Kidney (tissue), 14 donors: ENCODE results near the gene ATG10. TPM values are rescaled to one million over a fixed set of nuclear protein-coding genes. Genes with fewer than 3 reads are reported as not detected.
"Not testable (repeated sequence)": the region's sequence is repeated elsewhere in the genome, so short reads cannot be mapped to it uniquely, and the experiment has no call there.

Source experiments
- DNase-seq, 5 donors: peaks; one replicate each; pipeline ENCODE4 v3.0.0-alpha.2; 2013 to 2020
- FAIRE-seq: peaks from 2 replicates; lab custom pipeline; 2012; peaks lifted over from hg19 to GRCh38; lab: Jason Lieb, UNC
- H3K27ac ChIP-seq, 2 donors: one replicate each; pipeline ENCODE4 v1.7.0; 2013; ENCODE audit warnings: low read depth in 2 of 2, low read length in 2 of 2, inconsistent platforms in 1 of 2
- H3K27me3 ChIP-seq: one replicate; pipeline ENCODE4 v1.7.1; 2013; ENCODE audit warnings: low read length, inconsistent platforms; ENCODE audit not compliant: control insufficient read depth, insufficient read depth
- H3K36me3 ChIP-seq, 3 donors: one replicate each; pipeline versions ENCODE4 v1.7.0 to v1.7.1; 2013; ENCODE audit warnings: low read length in 3 of 3, control low read depth in 1 of 3, inconsistent platforms in 1 of 3; ENCODE audit not compliant: insufficient read depth in 3 of 3, control insufficient read depth in 2 of 3
- H3K4me1 ChIP-seq, 3 donors: one replicate each; pipeline versions ENCODE4 v1.7.0 to v1.7.1; 2013; ENCODE audit warnings: low read length in 3 of 3, inconsistent platforms in 1 of 3, low read depth in 1 of 3; ENCODE audit not compliant: control insufficient read depth in 2 of 3, insufficient read depth in 2 of 3
- H3K4me3 ChIP-seq, 3 donors: one replicate each; pipeline versions ENCODE4 v1.7.0 to v1.8.1; 2013; ENCODE audit warnings: low read length in 3 of 3, control low read depth in 1 of 3, inconsistent platforms in 1 of 3
- H3K9ac ChIP-seq, 3 donors: one replicate each; pipeline versions ENCODE4 v1.7.0 to v1.7.1; 2013; ENCODE audit warnings: low read length in 3 of 3, control low read depth in 1 of 3, inconsistent platforms in 1 of 3
- H3K9me3 ChIP-seq, 3 donors: one replicate each; pipeline versions ENCODE4 v1.7.0 to v1.7.1; 2013; ENCODE audit warnings: low read length in 3 of 3, control low read depth in 1 of 3, inconsistent platforms in 1 of 3; ENCODE audit not compliant: control insufficient read depth in 2 of 3, insufficient read depth in 1 of 3
- CTCF ChIP-seq: IDR thresholded peaks from 3 replicates; pipeline ENCODE4 v1.5.1; 2012; ENCODE audit warnings: mild to moderate bottlenecking, moderate library complexity, borderline replicate concordance; ENCODE audit not compliant: insufficient read depth; ENCODE audit errors: extremely low read depth
- intact Hi-C: fragments of 100-400 bp; cut with DNase I; formaldehyde crosslinking; loops from one replicate; pipeline ENCODE4 v1.11.1; 2022
- polyA plus RNA-seq: library from polyadenylated mRNA; stranded (reverse); fragments of 350-450 nt; fragmentation: Illumina TruSeq; extraction: RNeasy Lipid Tissue Mini Kit (QIAGEN cat#74804); gene quantifications from one replicate; pipeline ENCODE4 v1.2.3, GENCODE V29; 2014; ENCODE audit warnings: low read depth, low replicate concordance; ENCODE audit not compliant: insufficient read depth
- total RNA-seq: library from RNA; stranded (reverse); fragmentation: NEBNext Ultra II Directional; extraction: Animal tissue kit (Norgen Biotek cat#: 25700); gene quantifications from one replicate; pipeline ENCODE4 v1.2.1, GENCODE V29; 2021
- donor health status: control.
- donor health status: control.
- donor health status: control.
- donor health status: control.
- donor health status: control.
- donor health status: DM: yes; HTN: yes; CAD: no.
- donor health status: Normal renal cell carcinoma (clear cell type).

The ATG10 gene
- total and polyA plus RNA-seq, 2 donors from 2014 or later: 8.6 to 8.7 TPM

- FAIRE-seq (peak; percentile 81), DNase-seq (peak in 2 of 5 donors; percentile 19 to 43)
- Histone ChIP-seq H3K9ac (no peak overlapping the region), H3K27ac (no peak overlapping the region), H3K9me3 (no peaks in the 10 kb centered on the region), H3K27me3 (no peaks in the 10 kb centered on the region), H3K36me3 (no peaks in the 10 kb centered on the region), H3K4me1 (peaks cover 3 to 10% (median 5%) of the 10 kb centered on the region in 3 donors), H3K4me3 (no peak overlapping the region)
- peak; percentile 30 for TF ChIP-seq CTCF
- intact Hi-C loops: no loop called here
These were observed 135.4 kb downstream of the ATG10 start for GRCh38 chr5:82107267-82107666.

- intact Hi-C loops: no loop called here
- peaks cover 3 to 10% (median 5%) of the 10 kb centered on the region in 3 donors for H3K4me1 ChIP-seq
- no peak overlapping the region for H3K4me3 ChIP-seq
- no peak overlapping the region for H3K27ac ChIP-seq
- H3K9me3 ChIP-seq: no peaks in the 10 kb centered on the region
- no peaks in the 10 kb centered on the region for H3K27me3 ChIP-seq
- FAIRE-seq (no peak), DNase-seq (no peak)
- no peak overlapping the region for H3K9ac ChIP-seq
- no peaks in the 10 kb centered on the region for H3K36me3 ChIP-seq
- no peak for TF ChIP-seq CTCF
These were observed 137.2 kb downstream of the ATG10 start for GRCh38 chr5:82109013-82109412.

- H3K9me3 ChIP-seq, H3K9ac ChIP-seq, H3K27me3 ChIP-seq, H3K27ac ChIP-seq, DNase-seq, intact Hi-C loops, H3K4me3 ChIP-seq, H3K36me3 ChIP-seq, FAIRE-seq: not testable (repeated sequence)
- peaks cover 3 to 10% (median 5%) of the 10 kb centered on the region in 3 donors for H3K4me1 ChIP-seq
These were observed 138.1 kb downstream of the ATG10 start for GRCh38 chr5:82109915-82110314.

GRCh38 chr5:82111191-82111590 lies 139.4 kb downstream of the ATG10 start:
- Histone ChIP-seq H3K27me3 (no peaks in the 10 kb centered on the region), H3K9ac (no peak overlapping the region), H3K4me1 (peaks cover 2 to 7% (median 3%) of the 10 kb centered on the region in 3 donors), H3K36me3 (no peaks in the 10 kb centered on the region), H3K27ac (no peak overlapping the region), H3K4me3 (no peak overlapping the region), H3K9me3 (no peaks in the 10 kb centered on the region)
- FAIRE-seq (no peak), DNase-seq (no peak)
- TF ChIP-seq CTCF: no peak
- intact Hi-C loops: no loop called here
